HepG2 (cell line): ENCODE measurements around the gene KLHL33. TPM values are rescaled to one million over a fixed set of nuclear protein-coding genes. Genes with fewer than 3 reads are reported as not detected.

Source experiments
- FOXJ3 ChIP-seq: sonication (generic); formaldehyde crosslinking; IDR thresholded peaks from 2 replicates; pipeline ENCODE4 v1.4.0; 2020; ENCODE audit warnings: missing genetic modification reagents, mild to moderate bottlenecking, borderline replicate concordance
- GZF1 ChIP-seq: sonication (generic); formaldehyde crosslinking; IDR thresholded peaks from 2 replicates; pipeline ENCODE4 v1.5.1; 2020; ENCODE audit warnings: mild to moderate bottlenecking, missing genetic modification reagents
- HHEX ChIP-seq: IDR thresholded peaks from 2 replicates; pipeline ENCODE4 v1.6.1; 2016; ENCODE audit warnings: control low read depth
- HOXD1 ChIP-seq: sonication (generic); formaldehyde crosslinking; IDR thresholded peaks from 2 replicates; pipeline ENCODE4 v1.5.0; 2020; ENCODE audit warnings: missing genetic modification reagents
- KDM4B ChIP-seq: sonication (generic); formaldehyde crosslinking; IDR thresholded peaks from 2 replicates; pipeline ENCODE4 v1.4.0; 2020; ENCODE audit warnings: missing genetic modification reagents
- KDM6A ChIP-seq: IDR thresholded peaks from 2 replicates; pipeline ENCODE4 v1.6.1; 2016; ENCODE audit warnings: low read depth
- KLF6 ChIP-seq: IDR thresholded peaks from 2 replicates; pipeline ENCODE4 v1.8.0; 2016; ENCODE audit warnings: missing biosample characterization, missing genetic modification reagents
- NFE2L1 ChIP-seq: sonication (generic); formaldehyde crosslinking; IDR thresholded peaks from 2 replicates; pipeline ENCODE4 v1.4.0; 2020; ENCODE audit warnings: missing genetic modification reagents, mild to moderate bottlenecking, borderline replicate concordance
- NR2F2 ChIP-seq: IDR thresholded peaks from 2 replicates; pipeline ENCODE4 v1.6.1; 2012; ENCODE audit warnings: low read depth, inconsistent platforms, borderline replicate concordance
- RBM39 ChIP-seq: fragments of 200-400 bp; formaldehyde crosslinking; IDR thresholded peaks from one replicate; pipeline ENCODE4 v1.6.1; 2018; ENCODE audit warnings: antibody characterized with exemption, mild to moderate bottlenecking, low read depth, low read length; ENCODE audit not compliant: poor library complexity, severe bottlenecking
- TMF1 ChIP-seq: sonication (generic); formaldehyde crosslinking; IDR thresholded peaks from 2 replicates; pipeline ENCODE4 v1.8.1; 2022; ENCODE audit warnings: low read depth, missing genetic modification reagents
- XBP1 ChIP-seq: sonication (generic); formaldehyde crosslinking; IDR thresholded peaks from 2 replicates; pipeline ENCODE4 v1.5.0; 2020; ENCODE audit warnings: missing genetic modification reagents
- ZFX ChIP-seq: sonication (generic); formaldehyde crosslinking; IDR thresholded peaks from 2 replicates; pipeline ENCODE4 v1.4.0; 2020; ENCODE audit warnings: mild to moderate bottlenecking, low read depth, missing genetic modification reagents, moderate library complexity
- ZNF260 ChIP-seq: sonication (generic); formaldehyde crosslinking; IDR thresholded peaks from 2 replicates; pipeline ENCODE4 v1.4.0; 2020; ENCODE audit warnings: missing genetic modification reagents, low read depth, mild to moderate bottlenecking, borderline replicate concordance
- ZNF496 ChIP-seq: sonication (generic); formaldehyde crosslinking; IDR thresholded peaks from 2 replicates; pipeline ENCODE4 v1.8.1; 2023; ENCODE audit warnings: mild to moderate bottlenecking, moderate library complexity, missing genetic modification reagents; ENCODE audit not compliant: insufficient replicate concordance
- ZNF598 ChIP-seq: sonication (generic); formaldehyde crosslinking; IDR thresholded peaks from 2 replicates; pipeline ENCODE4 v1.5.1; 2020; ENCODE audit warnings: mild to moderate bottlenecking, missing genetic modification reagents, borderline replicate concordance
- ZNF614 ChIP-seq: IDR thresholded peaks from 2 replicates; pipeline ENCODE4 v1.6.1; 2018; ENCODE audit warnings: missing biosample characterization, missing genetic modification reagents, inconsistent platforms, borderline replicate concordance
- ZNF790 ChIP-seq: sonication (generic); formaldehyde crosslinking; IDR thresholded peaks from 2 replicates; pipeline ENCODE4 v1.8.0; 2022; ENCODE audit warnings: missing genetic modification reagents, mild to moderate bottlenecking, borderline replicate concordance
- polyA plus RNA-seq, 8 experiments: library from polyadenylated mRNA; depleted of rRNA in 3 of 8; stranded (reverse) in 7 of 8; unstranded in 1 of 8; fragments of >200 nt; fragmentation: Illumina TruSeq in 4 of 8; extraction: Trizol in 4 of 8; gene quantifications; 2 replicates each; pipeline versions ENCODE4 v1.2.1 to v1.2.3, GENCODE V29; 2011 to 2016; ENCODE audit warnings: low read depth in 4 of 8, missing spikeins in 1 of 8, mixed read lengths in 1 of 8; ENCODE audit not compliant: insufficient read depth in 1 of 8
- total RNA-seq, 5 experiments: library from RNA; depleted of rRNA; stranded (reverse); fragments of >200 nt; fragmentation: Illumina TruSeq; extraction: Trizol; gene quantifications; 2 replicates each; pipeline ENCODE4 v1.2.3, GENCODE V29; 2016; ENCODE audit warnings: low read depth in 1 of 5
- TF ChIP-seq, protein P1 (sequence below): sonication (generic); formaldehyde crosslinking; conservative IDR thresholded peaks from 2 replicates; pipeline ENCODE4 v1.8.1; 2023; ENCODE audit warnings: missing genetic modification reagents
- TF ChIP-seq, protein P2 (sequence below): sonication (generic); formaldehyde crosslinking; IDR thresholded peaks from 2 replicates; pipeline ENCODE4 v1.5.1; 2020; ENCODE audit warnings: mild to moderate bottlenecking, missing genetic modification reagents
- TF ChIP-seq, protein P3 (sequence below): sonication (generic); formaldehyde crosslinking; IDR thresholded peaks from 2 replicates; pipeline ENCODE4 v1.5.1; 2020; ENCODE audit warnings: mild to moderate bottlenecking, missing genetic modification reagents, moderate library complexity

KLHL33 gene
- total and polyA plus RNA-seq, 2 of the 13 experiments (the other 11 are each of a cell fraction or from before 2014, with no cell fraction given), result not detected

DNA sequence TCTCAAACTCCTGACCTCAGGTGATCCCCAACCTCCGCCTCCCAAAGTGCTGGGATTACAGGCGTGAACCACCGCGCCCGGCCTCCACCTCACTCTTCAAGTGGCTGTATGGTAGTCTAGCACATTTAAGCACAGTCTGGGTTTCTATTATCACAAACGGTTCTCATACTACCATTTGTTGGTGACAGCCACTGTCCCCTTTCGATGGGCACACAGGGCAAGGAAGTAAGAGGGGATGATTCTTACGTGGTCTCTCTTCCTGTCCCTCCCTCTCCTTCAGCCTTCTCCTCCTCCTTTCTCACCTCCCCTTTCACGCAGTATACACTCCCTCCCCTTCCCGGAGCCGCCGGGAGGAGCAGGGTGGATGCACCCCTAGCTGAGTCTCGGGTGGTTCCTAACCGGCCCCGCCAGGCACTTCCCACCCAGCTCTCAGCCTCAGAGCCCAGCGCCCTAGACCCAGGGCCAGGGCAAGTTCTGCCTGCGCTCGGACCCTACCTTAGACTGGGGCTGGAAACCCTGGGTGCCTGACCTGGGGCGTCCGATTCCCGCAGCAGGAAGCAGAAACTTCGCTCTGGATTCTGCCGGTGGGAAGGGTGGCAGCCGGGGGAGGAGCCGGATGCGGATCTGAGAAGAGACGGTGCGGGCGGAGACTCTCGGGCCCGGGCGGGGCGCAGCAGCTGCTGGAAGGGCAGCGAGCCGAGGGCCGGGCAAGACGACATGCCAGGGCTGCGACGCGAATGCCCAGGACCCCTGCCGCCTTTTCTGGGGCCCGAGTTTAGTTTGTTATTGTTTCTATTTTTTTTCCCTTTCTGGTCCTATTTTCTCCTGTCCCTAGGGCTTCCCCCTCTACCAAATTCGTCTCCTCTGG lies 22.9 kb downstream of the KLHL33 start, which contains the start of gene TEP1 (continued):
- TF ChIP-seq FOXJ3 (CRISPR knock-in tag) (peak; percentile 69; the same call in 1 of the 2 replicates), ZNF790 (CRISPR knock-in tag) (peak; percentile 33; the same call in 1 of the 2 replicates), ZNF260 (CRISPR knock-in tag) (no peak), TMF1 (no peak), KLF6 (peak; percentile 57; the same call in 1 of the 2 replicates), HOXD1 (CRISPR knock-in tag) (peak; percentile 75; the same call in 1 of the 2 replicates), ZNF598 (CRISPR knock-in tag) (peak; percentile 77; the same call in 1 of the 2 replicates), RBM39 (peak; percentile 83), XBP1 (CRISPR knock-in tag) (no peak), ZFX (CRISPR knock-in tag) (peak; percentile 77), KDM4B (no peak; the same call in 1 of the 2 replicates), NR2F2 (no peak), NFE2L1 (CRISPR knock-in tag) (no peak), ZNF614 (CRISPR knock-in tag) (peak; percentile 33; the same call in 1 of the 2 replicates), KDM6A (CRISPR knock-in tag) (no peak), GZF1 (CRISPR knock-in tag) (peak; percentile 90; the same call in 1 of the 2 replicates), HHEX (CRISPR knock-in tag) (no peak), ZNF496 (no peak)
- TF ChIP-seq, protein P1, sequence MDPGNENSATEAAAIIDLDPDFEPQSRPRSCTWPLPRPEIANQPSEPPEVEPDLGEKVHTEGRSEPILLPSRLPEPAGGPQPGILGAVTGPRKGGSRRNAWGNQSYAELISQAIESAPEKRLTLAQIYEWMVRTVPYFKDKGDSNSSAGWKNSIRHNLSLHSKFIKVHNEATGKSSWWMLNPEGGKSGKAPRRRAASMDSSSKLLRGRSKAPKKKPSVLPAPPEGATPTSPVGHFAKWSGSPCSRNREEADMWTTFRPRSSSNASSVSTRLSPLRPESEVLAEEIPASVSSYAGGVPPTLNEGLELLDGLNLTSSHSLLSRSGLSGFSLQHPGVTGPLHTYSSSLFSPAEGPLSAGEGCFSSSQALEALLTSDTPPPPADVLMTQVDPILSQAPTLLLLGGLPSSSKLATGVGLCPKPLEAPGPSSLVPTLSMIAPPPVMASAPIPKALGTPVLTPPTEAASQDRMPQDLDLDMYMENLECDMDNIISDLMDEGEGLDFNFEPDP (CRISPR knock-in tag), result no peak
- TF ChIP-seq, protein P2, sequence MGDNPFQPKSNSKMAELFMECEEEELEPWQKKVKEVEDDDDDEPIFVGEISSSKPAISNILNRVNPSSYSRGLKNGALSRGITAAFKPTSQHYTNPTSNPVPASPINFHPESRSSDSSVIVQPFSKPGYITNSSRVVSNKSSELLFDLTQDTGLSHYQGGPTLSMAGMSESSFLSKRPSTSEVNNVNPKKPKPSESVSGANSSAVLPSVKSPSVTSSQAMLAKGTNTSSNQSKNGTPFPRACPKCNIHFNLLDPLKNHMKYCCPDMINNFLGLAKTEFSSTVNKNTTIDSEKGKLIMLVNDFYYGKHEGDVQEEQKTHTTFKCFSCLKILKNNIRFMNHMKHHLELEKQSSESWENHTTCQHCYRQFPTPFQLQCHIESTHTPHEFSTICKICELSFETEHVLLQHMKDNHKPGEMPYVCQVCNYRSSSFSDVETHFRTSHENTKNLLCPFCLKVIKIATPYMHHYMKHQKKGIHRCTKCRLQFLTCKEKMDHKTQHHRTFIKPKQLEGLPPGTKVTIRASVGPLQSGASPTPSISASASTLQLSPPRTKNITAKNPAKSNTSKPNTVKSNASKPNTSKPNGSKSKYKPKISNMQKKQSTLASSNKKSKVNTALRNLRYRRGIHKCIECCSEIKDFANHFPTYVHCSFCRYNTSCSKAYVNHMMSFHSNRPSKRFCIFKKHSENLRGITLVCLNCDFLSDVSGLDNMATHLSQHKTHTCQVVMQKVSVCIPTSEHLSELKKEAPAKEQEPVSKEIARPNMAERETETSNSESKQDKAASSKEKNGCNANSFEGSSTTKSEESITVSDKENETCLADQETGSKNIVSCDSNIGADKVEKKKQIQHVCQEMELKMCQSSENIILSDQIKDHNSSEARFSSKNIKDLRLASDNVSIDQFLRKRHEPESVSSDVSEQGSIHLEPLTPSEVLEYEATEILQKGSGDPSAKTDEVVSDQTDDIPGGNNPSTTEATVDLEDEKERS, result peak; percentile 30; the same call in 1 of the 2 replicates
- TF ChIP-seq, protein P3, sequence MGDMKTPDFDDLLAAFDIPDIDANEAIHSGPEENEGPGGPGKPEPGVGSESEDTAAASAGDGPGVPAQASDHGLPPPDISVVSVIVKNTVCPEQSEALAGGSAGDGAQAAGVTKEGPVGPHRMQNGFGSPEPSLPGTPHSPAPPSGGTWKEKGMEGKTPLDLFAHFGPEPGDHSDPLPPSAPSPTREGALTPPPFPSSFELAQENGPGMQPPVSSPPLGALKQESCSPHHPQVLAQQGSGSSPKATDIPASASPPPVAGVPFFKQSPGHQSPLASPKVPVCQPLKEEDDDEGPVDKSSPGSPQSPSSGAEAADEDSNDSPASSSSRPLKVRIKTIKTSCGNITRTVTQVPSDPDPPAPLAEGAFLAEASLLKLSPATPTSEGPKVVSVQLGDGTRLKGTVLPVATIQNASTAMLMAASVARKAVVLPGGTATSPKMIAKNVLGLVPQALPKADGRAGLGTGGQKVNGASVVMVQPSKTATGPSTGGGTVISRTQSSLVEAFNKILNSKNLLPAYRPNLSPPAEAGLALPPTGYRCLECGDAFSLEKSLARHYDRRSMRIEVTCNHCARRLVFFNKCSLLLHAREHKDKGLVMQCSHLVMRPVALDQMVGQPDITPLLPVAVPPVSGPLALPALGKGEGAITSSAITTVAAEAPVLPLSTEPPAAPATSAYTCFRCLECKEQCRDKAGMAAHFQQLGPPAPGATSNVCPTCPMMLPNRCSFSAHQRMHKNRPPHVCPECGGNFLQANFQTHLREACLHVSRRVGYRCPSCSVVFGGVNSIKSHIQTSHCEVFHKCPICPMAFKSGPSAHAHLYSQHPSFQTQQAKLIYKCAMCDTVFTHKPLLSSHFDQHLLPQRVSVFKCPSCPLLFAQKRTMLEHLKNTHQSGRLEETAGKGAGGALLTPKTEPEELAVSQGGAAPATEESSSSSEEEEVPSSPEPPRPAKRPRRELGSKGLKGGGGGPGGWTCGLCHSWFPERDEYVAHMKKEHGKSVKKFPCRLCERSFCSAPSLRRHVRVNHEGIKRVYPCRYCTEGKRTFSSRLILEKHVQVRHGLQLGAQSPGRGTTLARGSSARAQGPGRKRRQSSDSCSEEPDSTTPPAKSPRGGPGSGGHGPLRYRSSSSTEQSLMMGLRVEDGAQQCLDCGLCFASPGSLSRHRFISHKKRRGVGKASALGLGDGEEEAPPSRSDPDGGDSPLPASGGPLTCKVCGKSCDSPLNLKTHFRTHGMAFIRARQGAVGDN (CRISPR knock-in tag), result peak; percentile 91
